CD4-positive, alpha-beta memory T cell (primary cell): Measurements from ENCODE around the gene TMPRSS2. TPM values are rescaled to one million over a fixed set of nuclear protein-coding genes. Genes with fewer than 3 reads are reported as not detected.

Experiments used
- CTCF ChIA-PET: fragments of 350-600 bp; sonication (Branson Sonifier 250); formaldehyde crosslinking; loops from one replicate; lab custom pipeline; 2021; ENCODE audit warnings: inconsistent platforms; ENCODE audit not compliant: partially characterized antibody; lab: Charles Lee
- POLR2A ChIA-PET: fragments of 350-600 bp; sonication (Branson Sonifier 250); formaldehyde crosslinking; loops from one replicate; lab custom pipeline; 2021; ENCODE audit not compliant: partially characterized antibody; lab: Charles Lee
- DNase-seq, 5 donors: peaks; one replicate each; pipeline versions ENCODE4 v3.0.0 to v3.0.0-alpha.2; 2020 to 2022; ENCODE audit warnings: mixed read lengths in 1 of 5
- H3K27ac ChIP-seq: one replicate; pipeline ENCODE4 v1.7.0; 2013; ENCODE audit warnings: low read depth, low read length
- H3K27me3 ChIP-seq: 2 replicates; pipeline ENCODE4 v1.7.0; 2013; ENCODE audit warnings: mild to moderate bottlenecking, low read length, moderate library complexity; ENCODE audit not compliant: insufficient read depth
- H3K36me3 ChIP-seq: 2 replicates; pipeline ENCODE4 v1.7.0; 2013; ENCODE audit warnings: mild to moderate bottlenecking, low read length, moderate library complexity; ENCODE audit not compliant: insufficient read depth
- H3K4me1 ChIP-seq: 2 replicates; pipeline ENCODE4 v1.7.0; 2013; ENCODE audit warnings: mild to moderate bottlenecking, low read length, moderate library complexity; ENCODE audit not compliant: insufficient read depth
- H3K4me3 ChIP-seq, 2 donors: one replicate each; pipeline ENCODE4 v1.7.0; 2013; ENCODE audit warnings: low read length in 2 of 2, mild to moderate bottlenecking in 1 of 2
- H3K9me3 ChIP-seq, 2 donors: one replicate each; pipeline ENCODE4 v1.7.0; 2013; ENCODE audit warnings: low read length in 2 of 2, control low read depth in 1 of 2; ENCODE audit not compliant: control insufficient read depth in 1 of 2
- H3K27ac Mint-ChIP-seq, 7 donors: one replicate each; pipeline ENCODE4 v1.8.0; 2020 to 2021; ENCODE audit warnings: mixed read lengths in 7 of 7, mild to moderate bottlenecking in 6 of 7, inconsistent platforms in 3 of 7, moderate library complexity in 3 of 7
- H3K27me3 Mint-ChIP-seq, 2 donors: one replicate each; pipeline ENCODE4 v1.8.0; 2020 to 2021; ENCODE audit warnings: mixed read lengths in 2 of 2
- H3K36me3 Mint-ChIP-seq, 2 donors: one replicate each; pipeline ENCODE4 v1.8.0; 2020 to 2021; ENCODE audit warnings: mixed read lengths in 2 of 2, inconsistent platforms in 1 of 2, mild to moderate bottlenecking in 1 of 2
- H3K4me1 Mint-ChIP-seq, 4 donors: one replicate each; pipeline ENCODE4 v1.8.0; 2020 to 2021; ENCODE audit warnings: mixed read lengths in 4 of 4, mild to moderate bottlenecking in 1 of 4
- H3K4me3 Mint-ChIP-seq, 8 donors: one replicate each; pipeline ENCODE4 v1.8.0; 2020 to 2021; ENCODE audit warnings: mixed read lengths in 8 of 8, mild to moderate bottlenecking in 7 of 8, moderate library complexity in 6 of 8, inconsistent platforms in 3 of 8
- H3K9me3 Mint-ChIP-seq, 8 donors: one replicate each; pipeline ENCODE4 v1.8.0; 2020 to 2021; ENCODE audit warnings: mixed read lengths in 8 of 8, mild to moderate bottlenecking in 5 of 8, inconsistent platforms in 3 of 8, moderate library complexity in 1 of 8
- intact Hi-C: fragments of 100-400 bp; cut with micrococcal nuclease; formaldehyde crosslinking; loops from one replicate; pipeline ENCODE4 v1.15.1; 2023
- polyA plus RNA-seq, 2 donors: library from polyadenylated mRNA; unstranded; fragments of 300-500 nt; fragmentation: Illumina TruSeq; gene quantifications; one replicate each; pipeline ENCODE4 v1.2.3, GENCODE V29; 2021
- total RNA-seq, 2 experiments: library from RNA; stranded (reverse); gene quantifications; one replicate each; pipeline ENCODE4 v1.2.3, GENCODE V29; 2021

The TMPRSS2 gene
- total and polyA plus RNA-seq, 4 experiments from 2014 or later: not detected

DNA sequence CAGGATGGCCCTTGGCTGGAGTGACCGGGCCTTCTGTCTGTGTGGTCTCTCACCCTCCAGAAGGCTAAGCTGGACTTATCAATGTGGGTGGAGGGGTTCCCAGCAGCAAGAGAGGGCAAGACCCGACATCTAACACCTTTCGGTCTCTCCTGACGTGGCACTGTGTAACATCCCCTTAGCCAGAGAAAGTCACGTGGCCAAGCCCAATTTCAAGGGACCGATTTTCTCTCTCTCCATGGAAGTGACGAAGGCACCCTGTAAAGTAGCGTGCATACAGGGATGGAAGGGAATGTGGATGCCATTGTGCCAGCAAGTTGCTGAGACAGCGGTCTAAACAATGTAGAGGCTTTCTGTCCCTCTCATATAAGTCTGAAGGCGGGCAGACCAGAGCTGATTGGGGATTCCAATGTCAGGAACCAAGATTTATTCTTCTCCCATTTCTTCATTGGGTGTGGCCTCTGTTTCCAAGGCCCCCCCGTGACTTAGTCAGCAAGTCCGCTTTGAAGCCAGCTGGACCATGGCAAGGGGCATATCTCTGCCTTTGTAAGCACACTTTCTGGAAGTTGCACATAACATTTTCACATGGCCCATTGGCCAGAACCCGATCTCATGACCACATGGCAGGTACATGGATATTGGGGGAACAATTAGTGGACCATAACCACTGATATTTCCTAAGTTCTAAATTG lies 69.4 kb downstream of the TMPRSS2 start:
- ChIA-PET POLR2A (no interaction called here), CTCF (no interaction called here)
- Histone ChIP-seq H3K4me3 (no peak overlapping the region), H3K27ac (no peak overlapping the region), H3K27me3 (no peaks in the 10 kb centered on the region), H3K9me3 (no peaks in the 10 kb centered on the region), H3K36me3 (peaks cover 97% of the 10 kb centered on the region), H3K4me1 (no peaks in the 10 kb centered on the region)
- DNase-seq: no peak
- H3K36me3 Mint-ChIP-seq: peaks cover 87 to 94% of the 10 kb centered on the region in 2 donors
- H3K9me3 Mint-ChIP-seq: peaks cover 0 to 13% (median 5%) of the 10 kb centered on the region in 8 donors
- no peak overlapping the region for H3K4me3 Mint-ChIP-seq
- intact Hi-C loops: no loop called here
- H3K4me1 Mint-ChIP-seq: peaks cover 0 to 7% (median 5%) of the 10 kb centered on the region in 4 donors
- peak overlapping the region in 1 of 7 donors; percentile 60 for H3K27ac Mint-ChIP-seq
- no peaks in the 10 kb centered on the region for H3K27me3 Mint-ChIP-seq

DNA sequence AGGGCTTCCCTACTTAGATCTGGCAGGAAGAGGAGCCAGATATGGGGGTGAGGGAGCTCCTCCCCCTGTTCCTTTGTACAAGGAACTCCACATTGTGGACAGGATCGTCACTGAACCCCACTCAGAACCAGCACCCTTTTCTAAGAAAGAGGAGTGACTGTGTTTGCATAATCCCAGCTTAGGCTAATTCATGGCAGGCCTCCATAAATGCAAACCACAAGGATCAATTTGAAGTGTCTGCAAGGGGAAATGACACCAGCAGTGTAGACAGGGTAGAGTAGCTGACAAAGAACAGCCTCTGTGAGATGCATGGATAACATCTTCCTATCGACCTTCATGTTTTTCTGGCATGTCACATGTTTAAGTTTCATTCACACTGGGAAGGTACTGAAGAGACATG lies 70.2 kb downstream of the TMPRSS2 start:
- Mint-ChIP-seq H3K4me1 (peaks cover 5 to 12% (median 8%) of the 10 kb centered on the region in 4 donors), H3K27ac (peak overlapping the region in 3 of 7 donors; percentile 7 to 74 (median 38)), H3K9me3 (peaks cover 0 to 13% (median 6%) of the 10 kb centered on the region in 8 donors), H3K36me3 (peaks cover 87 to 94% of the 10 kb centered on the region in 2 donors), H3K4me3 (no peak overlapping the region), H3K27me3 (no peaks in the 10 kb centered on the region)
- Histone ChIP-seq H3K9me3 (no peaks in the 10 kb centered on the region), H3K4me1 (no peaks in the 10 kb centered on the region), H3K27me3 (no peaks in the 10 kb centered on the region), H3K4me3 (no peak overlapping the region), H3K36me3 (peaks cover 97% of the 10 kb centered on the region), H3K27ac (no peak overlapping the region)
- ChIA-PET POLR2A (no interaction called here), CTCF (no interaction called here)
- intact Hi-C loops: no loop called here
- no peak for DNase-seq

DNA sequence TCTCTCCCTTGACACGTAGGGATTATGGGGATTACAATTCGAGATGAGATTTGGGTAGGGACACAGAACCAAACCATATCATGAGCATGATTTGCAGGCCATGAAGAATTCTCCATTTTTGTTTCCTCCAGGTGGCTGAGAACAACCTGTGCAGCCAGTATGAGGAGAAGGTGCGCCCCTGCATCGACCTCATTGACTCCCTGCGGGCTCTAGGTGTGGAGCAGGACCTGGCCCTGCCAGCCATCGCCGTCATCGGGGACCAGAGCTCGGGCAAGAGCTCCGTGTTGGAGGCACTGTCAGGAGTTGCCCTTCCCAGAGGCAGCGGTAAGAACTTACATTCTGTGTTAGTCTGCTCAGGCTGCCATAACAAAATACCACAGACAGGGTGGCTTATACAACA lies 72.3 kb downstream of the TMPRSS2 start:
- no peaks in the 10 kb centered on the region for H3K27me3 Mint-ChIP-seq
- Histone ChIP-seq H3K9me3 (no peaks in the 10 kb centered on the region), H3K27ac (no peak overlapping the region), H3K4me1 (no peaks in the 10 kb centered on the region), H3K27me3 (no peaks in the 10 kb centered on the region), H3K36me3 (peaks cover 86% of the 10 kb centered on the region), H3K4me3 (no peak overlapping the region)
- H3K9me3 Mint-ChIP-seq: peaks cover 0 to 13% (median 6%) of the 10 kb centered on the region in 8 donors
- peaks cover 5 to 12% (median 8%) of the 10 kb centered on the region in 4 donors for H3K4me1 Mint-ChIP-seq
- H3K4me3 Mint-ChIP-seq: no peak overlapping the region
- ChIA-PET POLR2A (no interaction called here), CTCF (no interaction called here)
- DNase-seq: no peak
- peaks cover 90 to 93% of the 10 kb centered on the region in 2 donors for H3K36me3 Mint-ChIP-seq
- intact Hi-C loops: no loop called here
- no peak overlapping the region for H3K27ac Mint-ChIP-seq

DNA sequence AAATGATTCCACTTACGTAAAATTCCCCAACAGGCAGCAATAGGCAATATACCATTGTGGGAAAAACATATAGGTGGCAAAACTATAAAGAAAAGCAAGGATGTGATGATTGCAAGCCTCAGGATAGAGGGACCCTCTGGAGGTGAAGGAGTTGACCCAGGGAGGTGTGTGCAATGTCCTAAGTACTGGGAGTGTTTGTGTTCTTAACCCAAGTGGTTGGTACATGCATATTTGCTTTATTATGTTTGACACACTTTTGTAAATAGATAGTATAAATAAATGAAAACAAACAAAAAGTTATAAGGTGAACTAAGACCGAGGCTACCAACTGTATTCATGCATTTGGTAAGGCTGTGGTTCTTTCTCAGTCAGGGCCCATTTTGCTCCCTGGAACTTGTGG lies 74.4 kb downstream of the TMPRSS2 start:
- Histone ChIP-seq H3K4me3 (no peak overlapping the region), H3K36me3 (peaks cover 64% of the 10 kb centered on the region), H3K27ac (no peak overlapping the region), H3K9me3 (no peaks in the 10 kb centered on the region), H3K4me1 (no peaks in the 10 kb centered on the region), H3K27me3 (no peaks in the 10 kb centered on the region)
- POLR2A ChIA-PET: no interaction called here
- H3K27ac Mint-ChIP-seq: peak overlapping the region in 1 of 7 donors; percentile 3
- intact Hi-C loops: no loop called here
- no peak for DNase-seq
- peaks cover 83% of the 10 kb centered on the region in 2 donors for H3K36me3 Mint-ChIP-seq
- peaks cover 10 to 24% (median 17%) of the 10 kb centered on the region in 4 donors for H3K4me1 Mint-ChIP-seq
- CTCF ChIA-PET: no interaction called here
- H3K27me3 Mint-ChIP-seq: no peaks in the 10 kb centered on the region
- no peak overlapping the region for H3K4me3 Mint-ChIP-seq
- peaks cover 0 to 13% (median 6%) of the 10 kb centered on the region in 8 donors for H3K9me3 Mint-ChIP-seq

DNA sequence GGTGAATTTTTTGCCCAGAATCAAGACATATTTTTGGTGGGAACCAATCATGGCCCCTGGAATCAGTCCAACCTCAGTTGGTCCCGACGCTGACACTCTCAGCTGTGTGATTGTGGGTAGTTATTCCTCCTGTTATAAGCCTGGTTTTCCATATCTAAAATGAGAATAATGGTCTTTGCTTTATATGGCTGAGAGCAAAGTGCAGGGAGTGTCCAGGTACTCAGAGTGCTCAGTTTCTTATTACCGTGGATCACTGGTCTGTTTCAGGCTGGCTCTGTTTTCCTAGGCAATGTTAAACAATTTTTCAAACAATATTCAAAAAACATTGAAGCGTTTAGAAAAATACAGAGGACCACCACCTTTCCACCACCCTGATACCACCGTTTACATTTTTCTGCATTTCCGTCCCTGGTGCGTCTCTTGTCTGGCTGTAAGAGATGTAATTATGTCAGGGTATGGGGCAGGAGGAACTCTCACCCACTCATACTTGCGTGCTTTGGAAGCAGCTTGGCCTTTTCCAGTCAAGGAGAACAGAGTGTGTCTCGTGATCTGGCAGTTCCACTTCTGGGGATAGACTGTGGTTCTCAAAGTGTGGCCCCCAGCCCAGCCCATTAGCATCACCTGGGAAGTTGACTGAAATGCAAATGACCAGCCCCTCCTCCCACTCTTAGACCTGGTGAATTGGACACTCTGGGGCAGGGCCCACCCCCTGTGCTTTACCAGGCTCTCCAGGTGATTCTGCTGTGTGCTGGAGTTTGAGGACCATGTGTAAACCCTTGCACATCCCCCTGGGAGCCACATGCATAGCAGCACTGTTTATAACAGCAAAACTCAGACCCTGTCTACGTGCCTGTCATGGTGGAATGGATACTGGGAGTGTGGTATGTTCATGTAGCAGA lies 75.1 kb downstream of the TMPRSS2 start:
- H3K4me3 Mint-ChIP-seq: no peak overlapping the region
- ChIA-PET CTCF (no interaction called here), POLR2A (no interaction called here)
- H3K9me3 ChIP-seq: no peaks in the 10 kb centered on the region
- peak overlapping the region in 3 of 7 donors; percentile 3 to 53 (median 25) for H3K27ac Mint-ChIP-seq
- no peak overlapping the region for H3K4me3 ChIP-seq
- no peaks in the 10 kb centered on the region for H3K27me3 ChIP-seq
- intact Hi-C loops: no loop called here
- H3K27ac ChIP-seq: no peak overlapping the region
- H3K4me1 ChIP-seq: no peaks in the 10 kb centered on the region
- no peak for DNase-seq
- H3K4me1 Mint-ChIP-seq: peaks cover 13 to 31% (median 24%) of the 10 kb centered on the region in 4 donors
- H3K9me3 Mint-ChIP-seq: peaks cover 0 to 13% (median 6%) of the 10 kb centered on the region in 8 donors
- H3K36me3 Mint-ChIP-seq: peaks cover 82 to 83% of the 10 kb centered on the region in 2 donors
- H3K36me3 ChIP-seq: peaks cover 60% of the 10 kb centered on the region
- no peaks in the 10 kb centered on the region for H3K27me3 Mint-ChIP-seq

DNA sequence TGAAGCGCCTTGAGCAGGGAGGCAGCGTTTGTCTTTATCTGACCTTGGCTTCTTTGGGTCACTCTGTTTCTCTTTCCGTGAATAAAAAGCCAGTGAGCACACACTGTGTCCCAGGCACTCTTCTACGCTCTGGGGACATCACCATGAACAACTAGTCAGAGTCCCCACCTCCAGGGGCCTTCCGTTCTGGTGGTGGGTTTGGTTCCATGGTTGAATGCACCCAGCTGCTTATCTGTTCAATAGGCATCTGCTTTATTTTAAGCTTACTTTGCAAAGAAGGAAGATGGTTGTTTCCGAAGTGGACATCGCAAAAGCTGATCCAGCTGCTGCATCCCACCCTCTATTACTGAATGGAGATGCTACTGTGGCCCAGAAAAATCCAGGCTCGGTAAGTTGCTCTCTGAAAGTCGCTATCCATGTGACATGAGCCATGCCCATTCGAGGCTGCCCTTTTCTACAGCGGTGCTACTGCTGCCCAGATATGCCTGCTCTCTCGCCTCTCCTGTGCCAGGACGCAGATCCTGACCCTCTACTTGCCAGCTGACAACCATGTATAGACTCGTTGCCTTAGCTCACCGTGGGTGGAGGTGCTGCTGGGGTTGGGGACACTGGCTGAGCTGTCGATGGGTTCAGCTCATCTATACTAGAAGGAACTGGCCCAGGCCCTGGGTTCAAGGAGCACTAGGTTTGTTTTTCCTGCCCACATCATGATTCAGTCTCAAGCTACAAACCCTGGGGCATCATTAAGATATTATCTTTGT lies 76.0 kb downstream of the TMPRSS2 start:
- POLR2A ChIA-PET: no interaction called here
- intact Hi-C loops: no loop called here
- no peak for DNase-seq
- H3K36me3 Mint-ChIP-seq: peaks cover 77 to 79% of the 10 kb centered on the region in 2 donors
- Histone ChIP-seq H3K36me3 (peaks cover 52% of the 10 kb centered on the region), H3K27ac (no peak overlapping the region), H3K27me3 (no peaks in the 10 kb centered on the region), H3K9me3 (no peaks in the 10 kb centered on the region), H3K4me1 (peaks cover 7% of the 10 kb centered on the region), H3K4me3 (no peak overlapping the region)
- peak overlapping the region in 2 of 7 donors; percentile 18 to 68 for H3K27ac Mint-ChIP-seq
- H3K4me1 Mint-ChIP-seq: peaks cover 17 to 40% (median 30%) of the 10 kb centered on the region in 4 donors
- H3K4me3 Mint-ChIP-seq: no peak overlapping the region
- H3K27me3 Mint-ChIP-seq: no peaks in the 10 kb centered on the region
- CTCF ChIA-PET: interaction anchor here (0.8 kb wide), 1 partner anchor 13 kb away, joined by 3 read pairs; no protein-coding TSS in a partner anchor
- peaks cover 0 to 13% (median 6%) of the 10 kb centered on the region in 8 donors for H3K9me3 Mint-ChIP-seq
